ENCODE data around the gene RASGRP2.

GRCh38 chr11:64786308-64786707 lies 42.4 kb upstream of the RASGRP2 start:
- TF ChIP-seq CTCF (IDR thresholded peaks at IDR 0.05; ENCODE audit: extremely low read depth in 1 of 2, insufficient read depth in 1 of 2, low read depth in 1 of 2, low read length in 2 of 2) (no peak), EZH2 (IDR thresholded peaks at IDR 0.05; ENCODE audit: borderline replicate concordance, low read depth, low read length, severe bottlenecking) (no peak), POLR2A (IDR thresholded peaks at IDR 0.05; ENCODE audit: low read depth, low read length) (no peak), FOS (IDR thresholded peaks at IDR 0.05; ENCODE audit: borderline replicate concordance, insufficient read depth, low read length) (no peak), MYC (IDR thresholded peaks at IDR 0.05; ENCODE audit: low read depth, low read length) (no peak), JUN (IDR thresholded peaks at IDR 0.05; ENCODE audit: borderline replicate concordance, insufficient read depth, insufficient read length, low read depth) (no peak), GATA2 (IDR thresholded peaks at IDR 0.05; ENCODE audit: insufficient read depth, insufficient read length, low read depth, low read length) (no peak), MAX (IDR thresholded peaks at IDR 0.05; ENCODE audit: insufficient read depth, insufficient read length) (no peak)
